Coronary artery (tissue), 2 donors: Measurements from ENCODE around the gene CHL1.

Experiments
- DNase-seq: peaks from one replicate; pipeline ENCODE4 v3.0.0-alpha.2; 2017; ENCODE audit warnings: low spot score
- H3K27ac ChIP-seq, 2 donors: fragments of 200-600 bp; sonication (generic); one replicate each; pipeline ENCODE4 v1.5.1; 2016 to 2019
- H3K4me3 ChIP-seq: fragments of 200-600 bp; sonication (generic); 2 replicates; pipeline ENCODE4 v1.5.1; 2016; ENCODE audit warnings: mild to moderate bottlenecking, moderate library complexity
- CTCF ChIP-seq: fragments of 200-600 bp; sonication (generic); IDR thresholded peaks from one replicate; pipeline ENCODE4 v1.5.1; 2019; ENCODE audit warnings: antibody characterized with exemption

CHL1 gene

DNA sequence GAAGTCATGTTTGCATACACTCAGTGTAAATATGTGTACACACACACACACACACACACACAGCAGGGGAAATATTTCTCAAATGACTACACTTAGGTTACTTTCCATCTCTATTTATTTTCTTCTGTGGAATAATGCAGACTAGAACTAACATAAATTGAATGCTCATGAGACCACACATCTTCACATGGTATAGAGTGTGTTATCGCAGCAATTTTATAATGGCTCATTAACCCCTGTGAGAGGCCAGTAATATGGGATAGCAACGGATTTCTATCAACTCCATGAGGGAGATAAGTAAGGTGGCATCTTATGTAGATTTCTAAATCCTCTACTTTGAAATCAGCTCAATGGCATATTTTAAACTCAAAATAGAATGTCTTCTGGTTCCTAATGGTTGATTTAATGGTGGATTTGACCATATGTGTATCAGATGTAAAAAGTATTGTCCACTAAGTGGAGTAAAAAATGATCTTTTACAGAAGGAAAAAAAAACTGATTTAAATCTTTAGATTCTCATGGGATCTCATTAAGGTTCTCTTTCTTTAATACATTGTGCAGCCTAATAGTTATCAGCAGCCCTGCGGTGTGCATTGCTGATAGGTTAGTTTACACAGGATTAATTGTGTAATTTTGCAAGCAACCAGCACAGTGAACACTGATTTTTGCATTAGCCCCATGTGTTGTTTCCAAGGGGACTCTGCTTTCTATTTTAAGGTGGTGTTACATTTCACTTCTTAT is 32.0 kb downstream of the CHL1 start:
- DNase-seq: no peak
- no peak for TF ChIP-seq CTCF
- Histone ChIP-seq H3K27ac (no peak overlapping the region), H3K4me3 (no peak overlapping the region)

DNA sequence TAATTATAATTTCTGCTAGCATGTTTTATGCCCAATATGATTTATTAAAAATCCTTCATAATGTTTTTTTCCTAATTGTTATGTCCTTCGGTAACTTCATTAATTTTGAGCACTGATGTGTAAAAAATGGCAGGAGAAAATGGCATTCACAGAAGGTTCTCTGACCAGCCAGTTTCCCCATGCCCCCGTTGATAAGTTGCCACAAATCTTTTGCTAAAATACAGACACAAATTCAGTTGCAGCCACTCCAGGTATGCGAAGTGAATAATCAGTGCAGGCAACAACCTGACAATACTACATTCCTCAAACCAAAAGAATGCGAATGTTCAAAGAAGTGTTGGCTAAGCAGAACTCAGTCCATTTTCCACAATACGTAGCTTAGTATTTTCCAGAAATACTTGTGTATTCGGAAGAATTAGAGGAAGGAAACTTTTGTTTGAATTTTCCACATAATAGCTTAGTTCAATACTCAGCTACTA is 32.7 kb downstream of the CHL1 start:
- Histone ChIP-seq H3K27ac (no peak overlapping the region), H3K4me3 (no peak overlapping the region)
- DNase-seq: no peak
- TF ChIP-seq CTCF: no peak

DNA sequence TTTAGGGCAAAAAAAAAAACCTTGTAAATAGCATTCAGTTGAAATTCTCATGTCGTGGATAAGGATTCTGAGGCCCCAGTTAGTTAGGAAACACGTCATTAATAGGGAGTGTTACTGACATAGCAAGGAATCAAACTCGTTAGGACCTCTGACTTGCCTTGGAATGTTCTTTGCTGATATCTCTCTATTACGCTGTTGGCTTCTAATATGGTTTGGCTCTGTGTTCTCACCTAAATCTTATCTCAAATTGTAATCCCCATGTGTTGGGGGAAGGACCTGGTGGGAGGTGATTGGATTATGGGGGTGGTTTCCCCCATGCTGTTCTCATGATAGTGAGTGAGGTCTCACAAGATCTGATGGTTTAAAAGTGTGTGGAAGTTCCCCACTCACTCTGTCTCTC is 40.3 kb downstream of the CHL1 start:
- TF ChIP-seq CTCF: no peak
- no peak for DNase-seq

DNA sequence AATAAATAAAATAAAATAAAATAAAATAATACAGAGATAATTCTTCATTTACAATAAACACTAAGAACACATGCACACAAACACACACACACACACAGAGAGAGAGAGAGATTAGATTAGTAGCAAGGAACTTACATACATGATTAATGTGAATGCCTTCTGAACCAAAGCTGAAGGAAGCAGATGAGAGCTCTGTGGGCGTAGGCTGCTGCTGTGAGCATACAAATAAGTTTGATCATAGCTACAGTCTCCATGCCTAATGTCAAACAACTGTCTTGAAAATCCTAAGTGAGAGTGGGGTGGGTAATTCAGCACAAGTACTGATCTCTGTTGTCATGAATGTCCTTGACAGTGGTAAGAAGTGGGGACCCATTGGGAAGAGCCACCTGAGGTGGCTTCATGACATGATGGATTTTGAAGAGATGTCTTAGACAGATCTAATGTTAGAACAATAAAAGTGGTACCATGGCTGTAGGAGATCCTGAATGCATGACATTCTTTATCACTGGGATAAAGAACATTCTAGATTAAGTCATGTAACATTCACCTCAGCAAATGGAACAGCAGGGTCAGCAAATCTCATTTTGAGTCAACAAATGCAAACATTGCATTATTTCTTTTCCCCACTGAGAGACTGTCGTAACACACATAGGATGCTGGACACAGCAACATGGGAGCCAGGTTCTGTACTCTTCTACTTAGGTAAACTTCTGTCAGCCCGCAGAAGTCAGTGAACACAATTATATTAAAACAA is 46.2 kb downstream of the CHL1 start:
- TF ChIP-seq CTCF: no peak
- Histone ChIP-seq H3K4me3 (no peak overlapping the region), H3K27ac (no peak overlapping the region)
- no peak for DNase-seq

More for the DNA sequence above, 40.3 kb downstream of the CHL1 start:
- Histone ChIP-seq H3K27ac (no peak overlapping the region), H3K4me3 (no peak overlapping the region)

GRCh38 chr3:243356-243725 is 46.8 kb downstream of the CHL1 start:
- TF ChIP-seq CTCF: no peak
- H3K4me3 ChIP-seq: no peak overlapping the region
- no peak overlapping the region for H3K27ac ChIP-seq
- DNase-seq: no peak

DNA sequence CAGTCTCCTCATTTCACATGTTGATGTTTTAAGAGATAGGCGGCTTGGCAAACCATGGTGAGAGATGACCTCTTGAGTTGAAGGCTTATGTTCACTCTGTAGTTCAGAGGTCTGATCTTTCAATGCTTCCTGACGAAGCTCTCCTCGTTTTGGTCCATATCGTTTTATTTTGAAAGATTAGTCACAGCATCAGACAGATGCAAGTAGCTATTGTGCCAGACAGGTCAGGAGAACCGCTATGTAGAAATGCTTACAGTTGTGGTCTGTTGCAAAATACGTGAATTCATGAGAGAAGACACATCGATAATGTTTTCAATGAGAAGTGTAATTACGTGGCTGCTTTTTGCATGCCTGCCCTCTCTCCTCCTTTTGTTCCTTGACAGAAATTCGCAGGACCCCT is 47.5 kb downstream of the CHL1 start:
- TF ChIP-seq CTCF: no peak
- no peak overlapping the region for H3K4me3 ChIP-seq

GRCh38 chr3:247916-248315 is 51.4 kb downstream of the CHL1 start:
- Histone ChIP-seq H3K27ac (no peak overlapping the region), H3K4me3 (no peak overlapping the region)
- no peak for TF ChIP-seq CTCF
- DNase-seq: no peak

More for the DNA sequence above, 47.5 kb downstream of the CHL1 start:
- no peak for DNase-seq
- no peak overlapping the region for H3K27ac ChIP-seq
